Stomach (tissue), 4 donors: Measurements from ENCODE around the gene ETV7.

Experiments used
- POLR2AphosphoS5 ChIP-seq, 3 donors: sonication (generic); formaldehyde crosslinking; IDR thresholded peaks; one replicate each; pipeline ENCODE4 v1.6.1; 2016; ENCODE audit warnings: antibody characterized with exemption in 3 of 3
- TF ChIP-seq, protein P1 (sequence below), 7 experiments: fragments of 450-650 bp in 4 of 7; fragments of 200-600 bp in 3 of 7; sonication (generic) in 3 of 7; IDR thresholded peaks; one replicate each; pipeline ENCODE4 v1.5.1; 2016 to 2019; ENCODE audit warnings: antibody characterized with exemption in 7 of 7, control low read depth in 2 of 7, mild to moderate bottlenecking in 1 of 7

DNA sequence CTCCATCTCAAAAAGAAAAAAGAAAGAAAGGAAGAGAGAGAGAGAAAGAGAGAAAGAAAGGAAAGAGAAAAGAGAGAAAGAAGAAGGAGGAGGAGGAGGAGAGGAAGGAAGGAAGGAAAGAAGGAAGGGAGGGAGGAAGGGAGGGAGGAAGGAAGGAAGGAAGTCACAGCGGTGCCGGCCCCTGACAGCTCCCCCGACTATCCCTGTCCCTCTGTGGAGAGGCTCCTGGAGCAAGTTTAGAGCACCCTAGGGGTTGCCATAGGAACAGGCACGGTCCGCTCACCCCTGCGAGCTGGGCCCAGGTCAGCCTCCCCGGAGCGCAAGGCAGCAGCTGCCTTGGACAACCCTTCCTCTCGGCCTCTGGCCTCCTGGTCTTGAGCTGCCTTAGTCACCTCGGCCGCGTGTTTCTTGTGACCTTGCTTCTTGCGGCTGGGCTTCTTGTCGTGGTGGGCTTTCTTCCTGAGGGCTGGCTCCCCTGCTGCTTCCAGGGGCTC, 57.6 kb downstream of the ETV7 start:
- TF ChIP-seq, protein P1, sequence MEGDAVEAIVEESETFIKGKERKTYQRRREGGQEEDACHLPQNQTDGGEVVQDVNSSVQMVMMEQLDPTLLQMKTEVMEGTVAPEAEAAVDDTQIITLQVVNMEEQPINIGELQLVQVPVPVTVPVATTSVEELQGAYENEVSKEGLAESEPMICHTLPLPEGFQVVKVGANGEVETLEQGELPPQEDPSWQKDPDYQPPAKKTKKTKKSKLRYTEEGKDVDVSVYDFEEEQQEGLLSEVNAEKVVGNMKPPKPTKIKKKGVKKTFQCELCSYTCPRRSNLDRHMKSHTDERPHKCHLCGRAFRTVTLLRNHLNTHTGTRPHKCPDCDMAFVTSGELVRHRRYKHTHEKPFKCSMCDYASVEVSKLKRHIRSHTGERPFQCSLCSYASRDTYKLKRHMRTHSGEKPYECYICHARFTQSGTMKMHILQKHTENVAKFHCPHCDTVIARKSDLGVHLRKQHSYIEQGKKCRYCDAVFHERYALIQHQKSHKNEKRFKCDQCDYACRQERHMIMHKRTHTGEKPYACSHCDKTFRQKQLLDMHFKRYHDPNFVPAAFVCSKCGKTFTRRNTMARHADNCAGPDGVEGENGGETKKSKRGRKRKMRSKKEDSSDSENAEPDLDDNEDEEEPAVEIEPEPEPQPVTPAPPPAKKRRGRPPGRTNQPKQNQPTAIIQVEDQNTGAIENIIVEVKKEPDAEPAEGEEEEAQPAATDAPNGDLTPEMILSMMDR (IDR thresholded peaks at IDR 0.05) = no peak
- TF ChIP-seq POLR2AphosphoS5 (IDR thresholded peaks at IDR 0.05) = no peak
